ENCODE measurements around the gene ELOB.

Gene ELOB

DNA sequence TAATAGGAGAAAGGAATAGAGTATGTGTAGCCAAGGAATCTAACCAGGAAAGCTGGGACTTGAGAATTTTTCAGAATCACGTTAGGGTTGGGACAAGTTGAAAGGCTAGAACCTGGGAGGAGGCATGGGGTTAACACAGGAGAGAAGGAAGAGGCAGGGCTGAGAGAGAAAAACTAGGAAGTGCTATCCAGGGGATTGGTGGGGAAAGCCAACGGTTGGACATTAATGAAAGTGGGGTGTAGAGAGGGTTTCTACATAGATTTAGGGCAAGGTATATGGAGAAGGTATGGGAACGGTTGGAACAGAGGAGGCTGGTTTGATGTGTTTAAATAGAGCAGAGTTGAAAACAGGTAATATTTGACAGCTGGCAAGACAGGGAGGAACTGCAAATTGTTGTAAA, 21.9 kb downstream of the ELOB start:
- Mint-ChIP-seq H3K4me1 (ENCODE audit: low read depth) (peaks cover 62% of the 10 kb centered on the region), H3K27ac (peak overlapping the region; percentile 91), H3K4me3 (peak overlapping the region; percentile 96), H3K27me3 (no peaks in the 10 kb centered on the region), H3K36me3 (peaks cover 34% of the 10 kb centered on the region), H3K9me3 (ENCODE audit: low read depth) (no peaks in the 10 kb centered on the region)

DNA sequence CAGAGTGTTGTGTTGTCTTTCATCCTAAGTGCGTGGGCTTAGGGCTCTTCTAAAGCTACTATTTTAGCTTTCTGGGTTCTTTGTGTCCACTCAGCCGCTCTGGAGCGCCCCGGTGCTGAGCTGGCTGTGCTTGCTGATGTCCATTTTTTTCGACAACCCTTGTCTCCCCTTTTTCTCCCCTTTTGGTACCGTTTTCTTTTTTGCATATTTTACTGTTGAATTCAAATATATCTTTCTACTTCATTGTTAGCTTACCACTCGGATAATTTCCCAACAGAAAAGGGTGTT, 23.4 kb downstream of the ELOB start:
- Mint-ChIP-seq H3K9me3 (ENCODE audit: low read depth) (no peaks in the 10 kb centered on the region), H3K4me1 (ENCODE audit: low read depth) (peaks cover 54% of the 10 kb centered on the region), H3K27me3 (no peaks in the 10 kb centered on the region), H3K4me3 (peak overlapping the region; percentile 96), H3K36me3 (peaks cover 25% of the 10 kb centered on the region), H3K27ac (peak overlapping the region; percentile 91)

DNA sequence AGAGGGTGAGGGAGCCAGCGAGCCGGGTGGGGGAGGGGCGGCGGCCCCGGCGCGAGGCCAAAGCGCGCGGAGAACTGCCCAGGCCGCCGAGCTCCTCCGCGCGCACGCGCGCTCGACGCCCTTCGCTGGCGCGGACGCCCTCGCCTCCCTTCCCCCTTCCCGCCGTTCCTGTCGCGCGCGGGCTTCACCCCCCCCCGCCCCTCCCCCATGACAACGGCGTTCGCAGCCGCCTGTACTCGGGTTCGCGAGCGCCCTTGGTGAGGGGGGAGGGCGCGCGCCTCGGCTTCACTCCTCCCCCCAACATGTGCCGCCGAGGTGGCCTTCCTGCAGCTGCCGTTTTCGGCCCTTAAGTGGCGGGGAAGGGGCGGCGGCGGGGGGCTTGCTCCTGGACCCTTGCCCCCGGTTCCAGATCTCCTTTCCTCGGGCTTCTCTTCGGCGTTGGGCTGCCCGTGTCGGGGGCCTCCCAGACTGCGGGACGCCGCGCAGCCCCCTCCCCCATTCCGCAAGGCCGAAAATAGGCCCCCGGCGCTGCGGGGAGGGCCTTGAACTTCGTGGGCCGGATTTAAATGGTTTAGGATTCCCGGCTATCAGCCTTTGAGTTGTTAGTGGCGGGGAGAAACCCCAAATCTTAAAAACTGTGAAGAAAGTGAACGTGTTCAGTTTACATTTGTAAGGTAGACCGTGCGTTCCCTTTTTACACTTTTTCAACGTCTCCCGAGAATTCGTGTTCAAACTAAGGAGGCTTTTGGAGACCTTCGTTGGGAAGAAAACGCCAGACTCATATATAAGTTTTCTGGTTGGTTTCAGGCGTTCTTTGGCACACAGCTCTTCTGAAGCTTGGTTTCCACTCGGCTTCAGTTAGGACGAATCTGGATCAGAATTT, 24.0 kb downstream of the ELOB start:
- no peaks in the 10 kb centered on the region for H3K27me3 Mint-ChIP-seq
- H3K4me1 Mint-ChIP-seq (ENCODE audit: low read depth) = peaks cover 52% of the 10 kb centered on the region
- H3K36me3 Mint-ChIP-seq = peaks cover 25% of the 10 kb centered on the region
- peak overlapping the region; percentile 91 for H3K27ac Mint-ChIP-seq
- peak overlapping the region; percentile 96 for H3K4me3 Mint-ChIP-seq
- H3K9me3 Mint-ChIP-seq (ENCODE audit: low read depth) = no peaks in the 10 kb centered on the region

DNA sequence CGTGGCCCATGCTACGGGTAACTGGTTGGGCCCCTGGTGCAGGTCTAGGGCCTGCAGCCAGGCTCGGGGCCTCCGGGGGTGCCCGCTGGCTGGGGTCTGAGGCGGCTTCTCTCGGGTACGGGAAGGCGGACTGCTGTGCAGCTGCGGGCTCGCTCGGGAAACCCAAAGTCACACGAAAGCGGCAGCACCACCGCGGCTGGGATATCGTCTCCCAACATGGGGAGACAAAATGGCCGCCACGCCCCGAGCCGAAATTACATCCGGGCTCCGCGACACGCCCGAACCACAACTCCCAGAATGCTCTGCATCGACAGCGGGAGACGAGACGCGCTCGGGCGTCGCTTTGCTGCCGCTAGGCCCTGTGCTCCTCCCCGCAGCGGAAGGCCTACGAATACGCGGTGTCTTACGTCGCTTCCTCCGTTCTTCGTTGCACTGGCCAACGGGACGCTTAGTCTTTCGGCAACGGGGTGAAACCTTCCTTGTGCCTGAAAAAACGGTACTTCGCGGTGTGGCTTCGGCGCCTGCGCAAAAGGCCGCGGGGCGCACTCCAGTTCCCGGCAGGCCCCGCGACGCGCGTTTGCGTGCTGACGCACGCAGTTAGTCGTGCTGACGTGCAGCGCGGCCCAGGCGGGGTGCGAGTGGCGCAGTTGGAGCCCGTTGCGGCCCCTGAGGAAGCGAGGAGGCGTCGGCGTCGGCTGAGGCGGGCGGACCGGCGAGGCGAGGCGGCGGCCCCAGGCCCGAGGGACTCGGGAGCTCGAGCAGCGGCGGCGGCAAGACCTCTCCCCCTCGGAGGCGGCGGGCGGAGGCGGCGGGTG, 24.8 kb downstream of the ELOB start, which contains the start of gene SRRM2:
Gene SRRM2 (plus strand): TSS at position 604 of the 815 bp plus-strand sequence. CDS start 3,727 bp downstream, outside the sequence.
- Mint-ChIP-seq H3K4me3 (peak within 1 kb of the TSS; percentile 96), H3K27ac (peak within 1 kb of the TSS; percentile 97), H3K36me3 (peaks cover 21% of the 10 kb centered on the region)

DNA sequence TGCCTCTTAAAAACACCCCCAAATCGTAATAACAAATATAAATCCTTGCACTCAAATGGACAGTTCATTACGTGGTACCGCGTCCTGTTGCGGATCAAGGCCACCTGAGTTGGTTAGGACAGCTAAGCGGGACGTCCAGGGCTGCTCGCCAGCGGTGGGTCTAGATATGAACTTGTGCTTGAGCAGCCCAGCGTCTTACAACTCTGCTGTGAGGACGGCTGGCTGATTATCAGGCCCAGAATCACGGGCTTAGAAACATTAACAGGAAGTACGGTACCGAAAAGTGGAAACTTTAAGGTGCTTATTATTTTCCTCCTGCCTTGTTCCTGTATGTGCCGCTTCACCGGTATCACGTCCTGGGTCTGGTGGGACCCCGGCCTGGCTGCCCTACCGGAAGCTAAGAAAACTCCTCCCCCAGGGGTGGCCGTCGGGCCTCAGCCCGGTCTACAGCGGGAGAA, 25.5 kb downstream of the ELOB start:
- Mint-ChIP-seq H3K27ac (peak overlapping the region; percentile 97), H3K4me1 (ENCODE audit: low read depth) (peaks cover 40% of the 10 kb centered on the region), H3K4me3 (peak overlapping the region; percentile 90), H3K27me3 (no peaks in the 10 kb centered on the region), H3K36me3 (peaks cover 21% of the 10 kb centered on the region), H3K9me3 (ENCODE audit: low read depth) (no peaks in the 10 kb centered on the region)

More for the DNA sequence above, 24.8 kb downstream of the ELOB start, which contains the start of gene SRRM2:
- no peaks in the 10 kb centered on the region for H3K27me3 Mint-ChIP-seq
- no peaks in the 10 kb centered on the region for H3K9me3 Mint-ChIP-seq (ENCODE audit: low read depth)
- H3K4me1 Mint-ChIP-seq (ENCODE audit: low read depth) = peaks cover 46% of the 10 kb centered on the region

DNA sequence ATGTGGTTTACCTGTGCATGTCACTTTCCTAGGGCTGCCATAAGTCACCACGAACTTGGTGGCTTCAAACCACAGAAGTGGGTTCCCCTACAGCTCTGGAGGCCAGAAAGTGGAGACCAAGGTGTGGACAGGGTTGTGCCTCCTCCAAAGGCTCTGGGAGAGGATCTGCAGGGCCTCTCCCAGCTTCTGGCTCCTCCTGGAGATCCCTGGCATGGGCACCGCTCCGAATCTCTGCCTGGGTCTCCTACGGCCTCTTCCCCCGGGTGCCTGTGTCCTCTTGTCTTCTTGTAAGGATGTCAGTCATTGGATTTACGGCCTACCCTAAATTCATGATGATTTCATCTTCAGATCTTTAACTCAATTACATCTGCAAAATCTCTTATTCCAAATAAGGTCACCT, 27.1 kb downstream of the ELOB start:
- peaks cover 25% of the 10 kb centered on the region for H3K4me1 Mint-ChIP-seq (ENCODE audit: low read depth)
- peak overlapping the region; percentile 68 for H3K27ac Mint-ChIP-seq
- H3K27me3 Mint-ChIP-seq = no peaks in the 10 kb centered on the region
- no peak overlapping the region for H3K4me3 Mint-ChIP-seq
- H3K9me3 Mint-ChIP-seq (ENCODE audit: low read depth) = no peaks in the 10 kb centered on the region
- peaks cover 13% of the 10 kb centered on the region for H3K36me3 Mint-ChIP-seq

DNA sequence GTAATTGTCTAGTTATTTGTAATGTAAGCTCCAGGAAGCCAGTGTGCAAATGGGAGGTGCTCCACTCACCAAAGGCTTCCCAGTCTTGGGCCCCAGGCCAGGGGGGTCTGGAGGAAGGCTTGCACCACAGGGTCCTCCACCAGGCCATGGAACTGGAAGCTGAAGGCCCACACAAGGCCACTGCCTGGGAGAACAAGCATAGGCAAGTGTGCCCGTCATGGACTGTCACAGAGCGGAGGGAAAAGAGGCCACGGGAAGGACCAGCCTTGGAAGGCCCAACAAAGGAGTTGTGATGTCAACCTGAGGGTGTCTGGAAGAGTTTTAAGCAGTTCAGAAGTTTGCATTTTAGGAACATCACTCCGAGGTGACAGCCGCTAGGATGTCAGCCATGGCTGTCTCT, 27.6 kb downstream of the ELOB start:
- H3K9me3 Mint-ChIP-seq (ENCODE audit: low read depth) = no peaks in the 10 kb centered on the region
- H3K27me3 Mint-ChIP-seq = no peaks in the 10 kb centered on the region
- H3K36me3 Mint-ChIP-seq = peaks cover 10% of the 10 kb centered on the region
- H3K4me1 Mint-ChIP-seq (ENCODE audit: low read depth) = peaks cover 21% of the 10 kb centered on the region
- H3K27ac Mint-ChIP-seq = no peak overlapping the region
- H3K4me3 Mint-ChIP-seq = no peak overlapping the region

DNA sequence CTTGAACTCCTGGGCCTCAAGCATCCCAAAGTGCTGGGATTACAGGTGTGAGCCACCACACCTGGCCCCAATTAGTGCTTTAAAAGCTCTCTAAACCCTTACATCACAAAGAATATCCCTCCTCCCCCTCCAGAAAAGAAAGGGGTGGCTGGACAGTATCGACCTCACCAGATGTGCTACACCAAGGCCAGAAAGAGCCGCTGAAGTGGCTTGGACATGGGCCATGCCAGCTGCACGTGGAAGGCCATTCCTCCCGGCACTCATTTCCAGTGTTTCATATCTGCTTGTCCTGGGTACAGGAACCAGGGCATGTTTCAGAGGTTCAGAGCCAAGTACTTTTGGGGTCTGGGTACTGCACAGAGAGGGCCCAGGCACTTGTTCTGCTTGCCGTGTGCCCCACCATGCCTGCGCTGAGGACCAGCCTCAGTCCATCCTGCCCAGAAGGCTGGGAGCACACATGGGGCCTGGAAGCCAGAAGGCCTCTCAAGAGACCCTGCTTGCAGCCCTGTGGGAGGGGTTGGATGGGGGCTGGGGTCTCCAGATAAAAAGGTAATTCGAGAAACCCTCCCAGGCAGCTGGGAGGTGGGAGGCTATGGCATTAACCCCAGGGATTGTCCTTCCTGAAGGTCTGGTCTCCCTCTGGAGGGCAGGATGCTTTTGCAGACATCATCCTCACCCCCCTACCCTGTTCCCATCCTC, 28.2 kb downstream of the ELOB start:
- Mint-ChIP-seq H3K27me3 (no peaks in the 10 kb centered on the region), H3K27ac (no peak overlapping the region), H3K4me3 (no peak overlapping the region), H3K4me1 (ENCODE audit: low read depth) (peaks cover 15% of the 10 kb centered on the region), H3K36me3 (peaks cover 5% of the 10 kb centered on the region), H3K9me3 (ENCODE audit: low read depth) (no peaks in the 10 kb centered on the region)

DNA sequence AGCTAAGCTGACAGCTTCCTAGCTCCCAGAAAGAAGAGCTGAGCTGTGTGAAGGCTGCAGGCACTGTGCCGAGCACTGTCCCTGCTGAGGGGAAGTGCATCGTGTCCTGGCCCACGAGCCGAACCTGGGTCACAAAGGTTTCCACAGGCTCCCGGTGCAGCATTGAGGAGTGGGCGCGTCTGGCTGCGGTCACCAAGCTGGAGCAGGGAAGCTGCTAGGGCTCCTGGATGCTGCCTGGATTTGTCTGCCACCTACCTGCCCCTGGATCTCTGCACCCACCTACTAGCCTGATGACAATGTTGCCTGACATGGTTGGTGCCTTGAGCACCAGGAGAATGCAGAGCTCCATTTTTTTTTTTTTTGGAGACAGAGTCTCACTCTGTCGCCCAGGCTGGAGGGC, 31.1 kb downstream of the ELOB start:
- Mint-ChIP-seq H3K4me1 (ENCODE audit: low read depth) (peaks cover 4% of the 10 kb centered on the region), H3K36me3 (no peaks in the 10 kb centered on the region), H3K27ac (no peak overlapping the region), H3K4me3 (no peak overlapping the region), H3K9me3 (ENCODE audit: low read depth) (no peaks in the 10 kb centered on the region), H3K27me3 (no peaks in the 10 kb centered on the region)

DNA sequence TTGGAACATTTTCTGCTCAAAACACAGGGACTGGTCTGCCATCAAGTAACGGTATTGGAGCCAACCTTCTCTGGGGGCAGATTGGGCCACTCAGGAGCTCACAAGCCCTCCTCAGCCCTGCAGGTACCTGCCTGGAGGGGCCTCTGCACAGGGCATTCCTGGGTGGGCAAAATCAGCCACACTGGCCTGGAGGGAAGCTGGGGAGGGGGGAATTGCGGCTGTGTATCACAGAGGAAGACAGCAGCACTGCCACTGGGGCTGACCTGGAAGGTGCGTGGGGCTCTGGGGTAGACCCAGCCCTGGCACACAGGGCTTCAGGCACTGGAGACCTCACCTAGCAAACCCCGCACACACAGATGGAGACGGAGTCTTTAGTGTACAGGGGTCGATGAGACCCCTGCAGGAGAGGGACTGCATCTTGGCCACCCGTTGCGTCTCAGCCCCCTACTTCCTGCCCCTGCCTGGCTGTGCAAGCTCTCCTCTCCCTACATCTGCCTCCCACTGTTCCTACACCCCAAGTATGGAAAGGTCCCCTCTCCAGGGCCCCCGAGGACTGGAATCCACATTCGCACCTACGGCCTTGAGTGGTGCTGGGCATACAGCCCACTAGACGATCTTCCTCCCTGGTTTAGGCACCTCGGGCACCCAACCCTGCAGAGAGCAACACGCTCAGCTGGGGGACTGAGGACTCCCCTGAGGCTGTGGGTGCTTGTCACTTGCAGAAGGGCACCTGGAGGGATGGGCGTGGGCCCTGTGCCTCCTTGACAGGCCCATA, 31.8 kb downstream of the ELOB start:
- no peaks in the 10 kb centered on the region for H3K36me3 Mint-ChIP-seq
- H3K9me3 Mint-ChIP-seq (ENCODE audit: low read depth) = no peaks in the 10 kb centered on the region
- no peaks in the 10 kb centered on the region for H3K27me3 Mint-ChIP-seq
- H3K27ac Mint-ChIP-seq = no peak overlapping the region
- H3K4me1 Mint-ChIP-seq (ENCODE audit: low read depth) = no peaks in the 10 kb centered on the region
- no peak overlapping the region for H3K4me3 Mint-ChIP-seq

DNA sequence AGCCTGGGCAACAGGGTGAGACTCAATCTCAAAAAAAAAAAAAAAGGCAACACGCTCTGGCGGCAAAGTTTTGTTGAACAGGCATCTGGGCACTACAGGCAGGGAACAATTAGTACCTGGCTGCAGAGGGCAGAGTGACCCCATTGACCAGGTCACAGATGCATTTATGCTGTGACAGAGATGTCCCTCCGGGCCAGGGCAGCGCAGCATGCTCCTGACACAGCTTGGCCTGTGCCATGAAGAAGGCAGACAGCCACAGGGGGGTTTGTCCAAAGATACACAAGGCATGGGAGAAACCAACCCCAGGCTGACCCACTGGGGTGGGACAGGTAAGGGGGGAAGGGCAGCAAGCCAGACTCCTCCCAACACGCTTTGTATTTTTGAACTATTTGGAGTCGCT, 32.4 kb downstream of the ELOB start:
- no peak overlapping the region for H3K4me3 Mint-ChIP-seq
- H3K9me3 Mint-ChIP-seq (ENCODE audit: low read depth) = no peaks in the 10 kb centered on the region
- H3K4me1 Mint-ChIP-seq (ENCODE audit: low read depth) = no peaks in the 10 kb centered on the region
- no peak overlapping the region for H3K27ac Mint-ChIP-seq
- H3K27me3 Mint-ChIP-seq = no peaks in the 10 kb centered on the region
- no peaks in the 10 kb centered on the region for H3K36me3 Mint-ChIP-seq

DNA sequence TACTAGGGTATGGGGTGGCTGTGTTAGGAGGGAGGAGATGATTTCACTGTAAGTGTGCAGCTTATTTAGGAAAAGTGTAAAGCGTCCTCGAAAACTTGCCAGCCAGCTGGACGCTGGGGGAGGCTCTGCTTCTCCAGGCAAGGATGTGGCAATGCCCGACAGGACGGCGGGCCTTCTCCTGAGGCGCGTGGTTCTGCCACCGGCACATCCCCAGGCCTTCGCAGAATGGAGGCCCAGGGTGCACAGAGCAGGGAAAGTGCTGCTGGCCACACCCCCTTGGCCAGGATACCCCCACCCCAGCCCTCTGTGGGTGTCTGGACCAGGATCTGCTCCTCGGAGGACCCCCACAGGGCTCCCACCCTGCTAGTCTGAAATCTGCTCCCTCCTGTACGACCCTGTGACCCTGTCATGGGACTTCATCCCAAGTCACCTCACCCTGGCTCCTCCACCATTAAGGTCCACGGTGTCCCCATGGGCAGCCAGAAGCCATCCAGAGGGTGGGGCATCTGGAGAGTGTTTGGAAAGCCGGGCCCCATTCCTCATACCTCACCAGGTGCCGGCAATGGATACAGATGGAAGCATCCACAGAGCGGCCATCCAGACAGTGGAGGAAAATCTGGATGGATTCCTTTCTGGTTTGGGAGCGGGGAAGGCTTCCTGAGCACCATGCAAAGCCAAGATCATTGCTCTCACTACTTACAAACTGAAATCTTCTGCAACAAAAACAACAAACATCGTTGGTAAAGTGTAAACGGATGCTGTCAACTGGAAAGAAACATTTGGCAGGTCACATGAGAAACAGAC, 33.9 kb downstream of the ELOB start:
- H3K27ac Mint-ChIP-seq = no peak overlapping the region
- H3K27me3 Mint-ChIP-seq = no peaks in the 10 kb centered on the region
- no peaks in the 10 kb centered on the region for H3K9me3 Mint-ChIP-seq (ENCODE audit: low read depth)
- no peaks in the 10 kb centered on the region for H3K4me1 Mint-ChIP-seq (ENCODE audit: low read depth)
- no peaks in the 10 kb centered on the region for H3K36me3 Mint-ChIP-seq
- H3K4me3 Mint-ChIP-seq = no peak overlapping the region

DNA sequence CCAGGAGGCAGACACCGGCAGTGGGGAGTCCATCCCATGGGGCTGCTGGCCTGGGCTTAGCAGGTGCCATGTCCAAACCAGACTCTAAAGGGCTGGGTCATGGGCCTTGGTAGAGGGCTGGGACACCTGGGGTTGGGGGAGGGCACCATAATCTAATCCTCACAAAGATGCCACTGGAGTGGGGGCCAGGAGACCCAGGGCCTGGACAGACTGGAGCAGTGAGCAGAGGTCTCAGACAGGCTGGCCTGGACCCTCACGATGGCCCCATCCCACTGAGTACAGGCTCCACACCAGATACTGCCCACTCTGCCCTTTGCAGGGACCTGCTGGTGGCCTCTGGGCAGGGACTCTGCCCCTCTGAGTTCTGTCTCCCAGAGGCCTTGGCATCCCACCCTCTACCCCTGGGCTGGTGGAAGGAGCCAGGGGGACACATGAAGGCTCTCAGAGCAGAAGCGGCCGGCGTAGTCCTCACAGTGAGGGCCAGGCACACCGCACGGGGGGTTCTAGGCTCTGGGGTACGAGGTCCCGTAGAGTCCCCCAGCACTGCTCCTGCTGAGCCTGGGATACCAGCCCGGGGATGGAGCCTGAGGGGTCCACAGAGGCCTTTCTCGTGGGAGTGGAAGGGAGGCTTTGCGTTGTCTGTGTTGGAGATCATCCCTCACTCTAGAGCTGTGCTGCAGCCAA, 34.6 kb downstream of the ELOB start:
- Mint-ChIP-seq H3K4me3 (no peak overlapping the region), H3K4me1 (ENCODE audit: low read depth) (no peaks in the 10 kb centered on the region), H3K27ac (no peak overlapping the region), H3K27me3 (no peaks in the 10 kb centered on the region), H3K9me3 (ENCODE audit: low read depth) (no peaks in the 10 kb centered on the region), H3K36me3 (no peaks in the 10 kb centered on the region)
